NCI-H2107 treated with DMSO at 0.1 percent for 48 hours (cell line): ENCODE measurements around the gene KRTAP12-3.
"Not testable (repeated sequence)": the region's sequence is repeated elsewhere in the genome, so short reads cannot be mapped to it uniquely, and the experiment has no call there.

Experiments
- DNase-seq: peaks from one replicate; lab custom pipeline; 2025; ENCODE audit not compliant: unreplicated experiment; lab: John Stamatoyannopoulos, UW

Gene KRTAP12-3, protein sequence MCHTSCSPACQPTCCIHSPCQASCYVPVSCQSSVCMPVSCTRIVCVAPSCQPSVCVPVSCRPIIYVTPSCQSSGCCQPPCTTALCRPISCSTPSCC

DNA sequence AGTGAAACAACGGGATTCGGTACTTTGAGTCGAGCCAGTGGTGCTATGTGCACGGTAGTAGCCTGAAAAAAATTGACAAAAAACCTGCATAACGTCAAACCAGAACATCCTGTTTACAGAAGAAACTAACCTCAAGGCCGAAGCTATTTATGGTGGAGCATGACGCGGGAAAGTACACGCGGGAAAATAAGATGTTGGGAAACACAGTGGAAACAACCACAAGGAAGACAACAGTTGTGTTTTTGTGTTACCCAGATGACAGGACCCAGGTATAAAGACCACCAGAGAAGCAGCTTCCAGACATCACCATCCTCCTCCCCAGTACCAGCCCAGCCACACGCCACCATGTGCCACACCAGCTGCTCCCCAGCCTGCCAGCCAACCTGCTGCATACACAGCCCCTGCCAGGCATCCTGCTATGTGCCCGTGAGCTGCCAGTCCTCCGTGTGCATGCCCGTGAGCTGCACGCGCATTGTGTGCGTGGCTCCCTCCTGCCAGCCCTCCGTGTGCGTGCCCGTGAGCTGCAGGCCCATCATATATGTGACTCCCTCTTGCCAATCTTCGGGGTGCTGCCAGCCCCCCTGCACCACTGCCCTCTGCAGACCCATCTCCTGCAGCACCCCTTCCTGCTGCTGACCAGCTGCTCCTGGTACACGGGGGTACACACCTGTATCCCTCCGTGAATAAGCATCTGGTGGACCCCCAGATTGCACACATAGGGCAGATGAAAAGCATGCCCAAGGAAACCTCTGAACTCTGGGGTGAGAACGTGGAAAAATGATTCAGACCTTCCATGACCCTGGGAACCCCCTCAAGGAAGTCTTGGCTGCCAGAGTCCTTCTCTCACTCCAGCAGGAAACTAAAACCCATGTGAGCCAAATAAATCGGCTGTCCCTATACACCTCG lies at the start of gene KRTAP12-3:
TSS of gene KRTAP12-3 (plus strand) at position 298 of the 906 bp plus-strand sequence. CDS start at position 346, 48 bp downstream.
- no peak for DNase-seq

DNA sequence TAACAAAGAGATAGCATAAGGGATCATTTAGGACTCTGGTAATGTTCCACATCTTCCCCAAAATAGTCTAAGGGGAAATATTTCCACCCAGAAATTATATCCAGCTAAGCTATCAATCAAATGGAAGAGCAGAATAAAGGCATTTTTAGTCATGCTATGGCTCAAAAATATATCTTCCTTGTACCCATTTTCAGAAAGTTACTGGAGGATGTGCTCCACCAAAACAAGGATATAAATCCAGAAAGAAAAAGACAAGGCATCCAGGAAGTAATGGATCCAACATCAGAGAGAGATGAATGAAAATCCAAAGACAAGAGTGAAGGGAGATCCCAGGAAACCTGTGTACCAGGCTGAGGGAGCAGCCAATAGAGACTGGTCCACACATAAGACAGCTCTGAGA lies 48.5 kb upstream of the KRTAP12-3 start:
- no peak for DNase-seq

DNA sequence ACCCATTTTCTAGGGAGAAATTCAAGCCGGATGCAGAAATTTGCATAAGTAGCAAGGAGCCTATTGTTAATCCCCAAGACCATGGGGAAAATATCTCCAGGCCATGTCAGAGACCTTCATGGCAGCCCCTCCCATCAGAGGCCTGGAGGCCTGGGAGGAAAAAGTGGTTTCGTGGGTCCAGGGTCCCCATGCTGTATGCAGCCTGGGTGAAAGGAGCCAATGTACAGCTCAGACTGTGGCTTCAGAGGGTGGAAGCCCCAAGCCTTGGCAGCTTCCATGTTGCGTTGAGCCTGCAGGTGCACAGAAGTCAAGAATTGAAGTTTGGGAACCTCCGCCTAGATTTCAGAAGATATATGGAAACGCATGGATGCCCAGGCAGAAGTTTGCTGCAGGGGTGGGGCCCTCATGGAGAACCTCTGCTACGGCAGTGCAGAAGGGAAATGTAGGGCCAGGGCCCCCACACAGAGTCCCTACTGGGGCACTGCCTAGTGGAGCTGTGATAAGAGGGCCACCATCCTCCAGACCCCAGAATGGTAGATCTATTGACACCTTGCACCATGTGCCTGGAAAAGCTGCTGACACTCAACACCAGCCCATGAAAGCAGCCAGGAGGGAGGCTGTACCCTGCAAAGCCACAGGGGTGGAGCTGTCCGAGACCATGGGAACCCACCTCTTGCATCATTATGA lies 47.4 kb upstream of the KRTAP12-3 start:
- not testable (repeated sequence) for DNase-seq

DNA sequence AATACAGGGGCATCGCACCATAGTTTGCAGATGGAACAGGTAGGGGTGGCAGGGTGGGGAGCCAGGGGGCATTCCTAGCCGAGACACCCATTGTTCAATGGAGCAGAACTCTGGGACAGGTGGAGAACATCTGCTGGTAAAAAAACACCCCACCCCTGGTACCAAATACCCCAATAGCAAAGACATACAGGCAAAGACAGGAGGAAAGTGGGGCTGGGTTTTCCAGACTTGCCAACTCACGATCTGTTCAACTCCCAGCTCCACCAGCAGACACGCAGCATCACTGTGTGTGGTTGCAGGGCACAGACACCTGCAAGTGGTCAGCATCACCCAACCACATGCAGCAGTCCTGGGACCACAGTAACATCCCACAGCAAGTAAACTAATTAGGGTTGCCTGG lies 46.2 kb upstream of the KRTAP12-3 start:
- no peak for DNase-seq

DNA sequence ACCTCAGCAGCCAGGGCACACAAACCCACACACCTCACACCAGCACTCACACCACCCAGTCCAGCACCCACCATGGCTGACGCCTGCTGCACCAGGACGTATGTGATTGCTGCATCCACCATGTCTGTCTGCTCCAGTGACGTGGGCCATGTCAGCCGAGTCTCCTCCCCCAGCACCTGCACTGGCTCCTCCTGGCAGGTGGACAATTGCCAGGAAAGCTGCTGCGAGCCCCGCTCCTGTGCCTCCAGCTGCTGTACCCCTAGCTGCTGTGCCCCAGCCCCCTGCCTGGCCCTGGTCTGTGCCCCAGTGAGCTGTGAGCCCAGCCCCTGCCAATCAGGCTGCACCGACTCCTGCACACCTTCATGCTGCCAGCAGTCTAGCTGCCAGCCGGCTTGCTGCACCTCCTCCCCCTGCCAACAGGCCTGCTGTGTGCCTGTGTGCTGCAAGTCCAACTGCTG lies 45.7 kb upstream of the KRTAP12-3 start, which contains the start of gene KRTAP10-8:
TSS of gene KRTAP10-8 (plus strand) at position 51 of the 458 bp plus-strand sequence. CDS start at position 73, 22 bp downstream.
- no peak for DNase-seq

DNA sequence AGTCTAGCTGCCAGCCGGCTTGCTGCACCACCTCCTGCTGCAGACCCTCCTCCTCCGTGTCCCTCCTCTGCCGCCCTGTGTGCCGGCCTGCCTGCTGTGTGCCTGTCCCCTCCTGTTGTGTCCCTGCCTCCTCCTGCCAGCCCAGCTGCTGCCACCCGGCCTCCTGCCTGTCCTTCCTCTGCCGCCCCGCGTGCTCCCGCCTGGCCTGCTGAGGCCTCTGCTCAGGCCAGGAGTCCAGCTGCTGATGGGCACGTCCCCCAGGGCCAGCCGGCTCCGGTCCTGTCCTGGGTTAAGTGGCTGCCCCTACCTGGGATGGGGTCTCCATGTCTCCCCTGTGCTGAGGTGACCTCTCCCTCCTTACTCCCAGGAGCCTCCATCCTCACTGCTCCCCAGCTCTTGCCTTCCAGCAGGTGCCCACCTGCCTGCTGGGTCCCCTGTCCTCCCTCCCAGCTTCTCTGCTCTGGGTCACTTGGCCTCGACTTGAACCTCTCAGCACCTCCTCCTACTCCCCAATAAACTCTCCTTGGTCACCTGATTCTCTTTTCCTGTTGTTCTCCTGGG lies 45.0 kb upstream of the KRTAP12-3 start:
- DNase-seq: no peak

DNA sequence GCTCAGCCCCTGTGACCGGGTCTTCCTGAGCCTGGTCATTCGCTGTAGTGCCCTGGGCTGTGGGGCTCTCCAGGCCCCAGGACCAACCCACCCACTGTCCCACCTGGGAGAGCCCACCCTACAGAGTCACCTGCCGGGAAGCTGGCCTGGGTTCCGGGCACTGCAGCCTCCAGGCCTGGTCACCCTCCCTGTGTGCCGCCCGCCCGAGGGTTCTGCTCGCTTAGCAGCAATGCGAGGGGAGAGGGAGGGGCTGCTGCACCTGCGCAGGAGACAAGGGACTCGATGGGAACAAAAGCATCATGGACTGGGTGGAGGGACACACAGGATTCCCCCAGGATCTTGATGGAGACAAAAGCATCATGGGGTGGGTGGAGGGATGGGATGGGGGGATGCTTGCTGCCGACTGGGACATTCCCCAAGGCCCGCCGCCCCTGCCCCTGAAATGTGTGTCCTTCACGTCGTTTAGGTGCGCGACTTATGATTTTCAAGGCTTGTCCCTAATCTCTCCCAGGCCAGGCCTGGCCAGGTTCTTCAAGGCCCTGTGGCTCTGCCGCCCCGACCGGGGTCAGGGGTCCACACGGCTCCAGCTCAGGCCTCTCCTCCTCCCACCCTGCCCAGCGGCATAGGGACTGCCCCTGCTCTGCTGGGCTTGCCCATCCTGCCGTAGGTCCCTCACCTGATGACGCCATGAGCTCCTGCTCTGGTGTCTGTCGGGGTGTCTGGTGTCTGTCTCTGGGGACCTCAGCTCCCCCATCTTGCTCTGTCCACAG lies 44.2 kb upstream of the KRTAP12-3 start:
- DNase-seq: no peak

DNA sequence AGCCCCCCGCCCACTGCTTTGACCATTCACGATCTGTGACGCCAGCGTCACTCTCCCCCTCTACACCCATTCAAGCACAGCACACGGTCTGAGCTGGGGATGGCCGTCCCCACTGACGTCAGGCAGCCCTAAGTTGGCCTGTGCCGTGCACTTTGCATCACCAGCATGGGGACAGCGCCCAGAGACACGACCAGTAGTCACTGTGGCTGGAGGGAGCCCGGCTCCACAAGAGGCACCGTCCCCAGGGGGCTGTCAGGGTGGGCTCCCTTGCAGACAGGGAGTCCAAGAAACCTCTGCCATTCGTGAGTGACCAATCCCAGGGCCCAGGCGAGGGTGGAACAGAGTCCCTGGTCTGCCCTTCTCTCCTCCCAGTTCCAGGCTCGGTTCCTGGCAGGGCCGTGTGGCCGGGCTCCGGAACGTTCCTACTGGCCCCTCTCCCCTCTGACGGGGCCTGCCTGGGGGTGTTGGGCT lies 43.5 kb upstream of the KRTAP12-3 start:
- no peak for DNase-seq

DNA sequence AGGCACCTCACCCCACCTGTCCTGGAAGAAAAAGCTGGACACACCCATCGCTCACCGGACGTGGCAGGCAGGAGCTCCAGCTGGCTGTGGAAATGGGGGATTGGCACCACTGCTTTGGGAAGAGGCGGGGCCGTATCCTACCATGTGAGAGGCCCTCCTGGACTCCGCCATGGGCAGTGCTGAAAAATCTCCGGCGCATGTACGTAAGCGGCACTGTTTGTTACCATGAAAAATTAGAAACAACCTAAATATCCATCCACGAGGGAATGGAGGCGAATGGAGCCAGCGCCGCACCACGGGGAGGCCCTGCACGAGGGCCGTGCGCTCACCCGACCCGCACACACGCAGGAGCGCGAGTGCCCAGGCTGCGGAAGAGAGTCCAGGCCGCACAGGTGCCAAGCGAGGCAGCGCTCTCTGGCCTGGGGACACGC lies 42.8 kb upstream of the KRTAP12-3 start:
- no peak for DNase-seq

DNA sequence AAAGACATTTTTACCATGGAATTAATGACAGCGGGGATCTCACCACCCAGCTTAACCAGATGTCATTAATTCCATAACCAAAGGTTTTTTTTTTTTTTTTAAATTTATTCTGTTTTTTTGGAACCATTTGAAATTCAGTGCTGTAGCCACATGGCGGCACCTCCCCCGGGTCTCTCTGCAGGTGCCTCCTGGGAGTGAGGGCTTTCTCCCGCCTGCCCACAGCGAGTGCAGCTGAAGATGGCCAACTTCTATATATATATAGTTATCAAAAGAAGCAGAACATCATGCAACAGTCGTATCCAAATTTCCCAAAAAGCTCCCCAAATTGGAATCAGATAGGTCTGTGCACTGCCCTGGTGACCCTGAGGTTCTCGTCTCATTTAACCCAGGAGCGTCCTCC lies 42.3 kb upstream of the KRTAP12-3 start:
- no peak for DNase-seq

DNA sequence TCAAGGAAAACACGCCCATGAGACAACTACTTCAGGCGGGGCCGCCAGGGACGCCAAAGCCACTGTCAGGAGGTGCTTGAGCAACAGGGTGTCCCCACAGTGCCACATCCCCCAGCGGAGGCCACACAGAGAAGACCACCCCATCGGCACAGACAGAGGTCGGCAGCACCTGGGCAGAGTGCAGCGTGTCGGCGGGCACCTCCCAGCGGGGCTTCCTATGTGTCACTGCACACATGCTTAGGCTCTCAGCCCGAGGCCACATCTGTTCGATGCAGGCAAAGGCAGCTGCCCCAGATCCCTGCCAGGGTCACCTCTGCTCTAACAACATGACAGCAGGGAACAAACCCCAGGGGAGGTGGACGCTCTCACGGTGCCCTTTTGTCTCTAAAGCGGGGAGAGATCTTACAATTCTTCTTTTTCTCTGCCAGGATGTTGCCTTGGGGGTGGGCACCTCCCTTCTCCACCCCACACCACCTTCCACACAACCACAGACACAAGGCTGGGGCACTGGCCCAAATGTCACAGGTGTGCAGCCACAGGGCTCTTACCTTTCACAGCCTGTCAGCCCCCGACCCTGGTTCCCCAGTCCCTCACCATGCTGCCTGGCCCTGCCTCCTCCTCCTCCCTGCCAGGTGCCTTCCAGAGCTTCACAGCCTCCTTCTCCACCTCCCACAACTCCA lies 41.7 kb upstream of the KRTAP12-3 start:
- no peak for DNase-seq

DNA sequence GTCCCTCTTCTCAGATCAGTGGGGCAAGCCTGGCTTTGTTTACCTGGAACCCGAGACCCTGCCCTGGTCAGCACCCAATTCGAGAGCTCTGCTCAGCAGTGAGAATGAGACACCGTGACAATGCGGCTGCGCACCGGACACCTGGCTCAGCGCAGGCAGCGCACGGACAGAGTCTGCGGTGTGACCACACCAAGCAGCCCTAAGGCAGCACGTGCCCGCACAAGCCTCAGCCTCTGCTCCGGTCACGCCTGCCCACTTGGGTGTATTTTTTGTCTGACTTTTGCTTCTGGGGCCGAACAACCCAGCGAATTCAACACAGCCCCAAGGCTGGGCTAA lies 41.2 kb upstream of the KRTAP12-3 start:
- DNase-seq: no peak

DNA sequence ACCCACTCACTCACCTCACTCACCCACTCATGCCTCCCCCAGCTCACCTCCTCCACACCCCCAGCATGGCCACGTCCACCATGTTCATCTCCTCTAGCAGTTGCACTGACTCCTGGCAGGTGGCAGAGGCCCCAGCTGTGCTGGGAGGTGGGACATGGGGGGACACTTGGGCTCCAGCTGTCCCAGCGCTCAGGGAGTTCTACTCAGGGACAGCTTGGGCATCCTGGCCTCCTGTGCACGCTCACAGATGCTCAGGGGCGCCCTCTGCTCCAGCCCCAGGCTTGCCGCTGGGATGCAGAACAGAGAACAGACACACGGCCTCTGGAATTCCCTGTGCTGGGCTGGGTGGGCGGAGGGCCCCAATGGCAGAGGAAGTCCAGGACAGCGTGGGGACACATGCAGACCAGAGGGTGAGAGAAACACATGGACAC lies 40.6 kb upstream of the KRTAP12-3 start:
- no peak for DNase-seq

DNA sequence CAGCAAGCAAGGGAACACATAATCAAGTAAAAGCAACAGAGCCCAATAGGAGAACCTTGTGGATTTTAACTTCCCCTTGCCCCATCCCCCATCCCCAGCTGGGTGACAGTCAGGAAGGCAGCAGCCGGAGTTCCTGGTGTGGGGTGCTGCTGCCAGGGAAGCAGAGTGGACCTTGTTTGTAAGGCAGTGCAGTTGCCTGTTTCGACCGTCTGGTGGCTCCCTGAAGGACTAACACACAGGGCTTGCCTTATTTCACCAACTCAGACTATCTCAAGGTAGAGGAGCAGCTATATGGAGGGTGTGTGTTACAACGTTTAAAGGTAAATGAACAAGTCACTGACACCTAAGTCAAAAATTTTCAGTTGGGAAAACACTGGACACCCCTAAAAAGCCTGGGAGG lies 39.2 kb upstream of the KRTAP12-3 start:
- DNase-seq: no peak

DNA sequence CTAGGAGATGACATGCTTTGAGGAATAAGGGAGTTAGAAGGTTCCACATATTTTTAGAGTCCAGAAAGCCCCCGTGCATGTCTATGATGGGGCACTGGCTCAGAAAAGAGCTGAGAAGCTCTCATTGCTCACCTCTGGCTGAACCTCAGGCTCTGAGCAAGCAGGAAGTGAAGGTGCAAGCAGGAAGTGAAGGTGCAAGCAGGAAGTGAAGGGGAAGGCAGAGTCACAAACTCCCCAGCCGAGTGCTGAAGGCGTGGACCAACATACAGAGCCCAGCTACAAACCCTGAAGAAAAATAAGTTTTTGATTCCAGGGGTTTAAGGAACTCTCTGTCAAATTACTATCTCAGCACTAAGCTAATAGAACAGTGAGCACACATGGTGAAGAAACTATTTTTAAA lies 38.8 kb upstream of the KRTAP12-3 start:
- no peak for DNase-seq

DNA sequence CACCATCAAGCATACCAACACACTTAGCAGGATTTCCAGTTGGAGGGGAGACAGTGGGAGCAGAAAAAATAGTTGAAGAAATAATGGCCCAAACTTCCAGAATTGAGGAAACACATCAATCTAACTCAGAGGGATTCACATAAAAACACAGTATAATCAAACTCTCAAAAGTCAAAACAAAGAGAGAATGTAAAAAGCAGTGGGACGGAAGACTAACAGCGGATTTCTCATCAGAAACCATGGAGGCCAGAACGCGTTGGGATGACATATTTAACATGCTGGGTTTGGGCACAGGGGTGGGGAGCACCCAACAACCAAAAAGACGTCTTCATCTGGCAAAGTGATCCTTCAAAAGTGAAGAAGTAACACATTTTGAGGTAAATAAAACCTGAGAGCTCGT lies 37.8 kb upstream of the KRTAP12-3 start:
- DNase-seq: no peak

DNA sequence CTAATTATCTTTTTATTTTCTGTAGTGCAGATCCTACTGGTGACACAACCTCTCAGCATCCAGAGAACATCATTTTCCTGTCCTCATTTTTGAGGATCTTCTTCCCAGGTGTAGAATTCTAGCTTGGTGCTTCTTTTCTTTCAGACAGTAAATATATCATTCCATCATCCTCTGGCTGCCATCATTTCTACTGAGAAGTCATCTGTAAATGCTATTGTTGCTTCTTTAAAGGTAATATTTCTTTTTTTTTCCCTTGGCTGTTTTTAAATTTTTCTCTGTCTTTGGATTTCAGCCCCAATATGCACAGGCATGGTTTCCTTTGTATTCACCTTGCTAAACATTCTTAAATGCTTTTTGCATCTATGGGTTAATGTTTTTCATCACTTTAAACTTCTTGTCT lies 34.2 kb upstream of the KRTAP12-3 start:
- DNase-seq: no peak

DNA sequence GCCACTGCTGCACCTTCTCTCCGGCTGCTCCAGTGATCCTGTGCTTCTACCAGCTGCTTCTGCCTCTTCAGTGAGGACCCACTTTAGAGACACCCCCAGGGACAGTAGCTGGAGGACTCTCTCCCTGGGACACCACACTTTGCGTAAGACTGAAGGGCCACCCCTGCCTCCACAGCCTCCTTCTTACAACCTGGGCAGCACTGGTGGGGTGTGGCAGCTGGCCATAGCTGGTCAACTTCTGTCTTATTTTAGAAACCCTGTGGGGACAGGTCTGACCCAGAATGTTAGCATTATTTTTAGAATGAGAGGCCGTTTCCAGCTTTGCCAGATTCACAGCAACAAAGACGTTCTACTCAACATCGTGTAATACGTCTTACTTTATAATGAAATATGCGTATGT lies 32.0 kb upstream of the KRTAP12-3 start:
- DNase-seq: no peak

DNA sequence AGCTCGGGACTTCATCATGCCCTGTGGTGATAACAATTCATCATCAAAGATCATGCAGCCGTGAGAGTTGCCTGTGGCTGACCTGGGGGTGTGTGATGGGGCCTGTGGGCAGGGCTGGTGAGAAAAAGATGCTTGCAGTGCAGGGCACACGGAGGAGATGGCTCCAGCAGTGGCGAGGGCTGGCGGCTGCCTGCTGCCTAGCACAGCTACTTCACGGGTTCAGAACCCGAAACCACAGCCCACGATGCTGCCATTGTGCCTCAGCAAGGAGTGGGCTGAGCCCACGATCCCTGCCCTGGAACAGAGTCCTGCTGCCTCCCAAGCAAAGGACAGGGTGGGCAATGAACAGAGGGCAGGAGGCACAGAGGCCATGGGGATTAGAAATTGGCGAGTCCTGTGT lies 31.5 kb upstream of the KRTAP12-3 start:
- DNase-seq: no peak

DNA sequence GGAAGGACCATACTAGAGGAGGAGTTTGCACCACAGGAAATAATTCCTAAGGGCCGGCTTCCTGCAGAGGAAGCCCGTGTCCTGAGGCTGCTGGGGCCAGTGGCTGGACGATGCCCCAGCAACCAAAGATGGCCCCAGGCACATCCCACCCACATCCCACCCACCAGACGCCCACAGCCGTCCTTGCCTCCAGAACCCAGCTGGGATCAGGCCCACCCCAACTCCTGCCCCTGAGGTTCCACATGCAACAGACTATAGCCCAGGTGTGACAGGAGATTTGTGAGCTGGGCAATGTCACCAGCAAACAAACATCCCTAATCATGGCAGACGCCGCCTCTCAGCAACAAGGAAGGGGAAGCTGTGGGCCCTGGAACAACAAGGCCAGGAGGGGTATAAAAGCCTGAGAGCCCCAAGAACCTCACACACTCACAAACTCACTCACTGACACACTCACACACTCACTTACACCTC lies 31.0 kb upstream of the KRTAP12-3 start, which contains the start of gene KRTAP10-9:
TSS of gene KRTAP10-9 (plus strand) at position 421 of the 471 bp plus-strand sequence. CDS start 79 bp downstream, outside the sequence.
- no peak for DNase-seq
